H1 (cell line): ENCODE results near the gene TSHB.

ENCODE experiments used
- BRCA1 ChIP-seq: IDR thresholded peaks from 2 replicates; pipeline ENCODE4 v1.6.1; 2012; ENCODE audit warnings: low read depth, low read length, improper control_type of control experiment
- CBX5 ChIP-seq: fragments of 300-800, 300-1000 bp; sonication (generic); IDR thresholded peaks from 2 replicates; pipeline ENCODE4 v1.7.1; 2016; ENCODE audit warnings: antibody characterized with exemption, low read length, low read depth
- CEBPB ChIP-seq: IDR thresholded peaks from 2 replicates; pipeline ENCODE4 v1.6.1; 2012; ENCODE audit warnings: low read depth, low read length
- CHD1 ChIP-seq: IDR thresholded peaks from 2 replicates; pipeline ENCODE4 v1.6.1; 2012; ENCODE audit warnings: low read depth, low read length, improper control_type of control experiment
- CREB1 ChIP-seq: IDR thresholded peaks from 2 replicates; pipeline ENCODE4 v1.6.1; 2012; ENCODE audit warnings: inconsistent platforms
- EZH2 ChIP-seq: fragments of 200-600 bp; sonication (generic); IDR thresholded peaks from 2 replicates; pipeline ENCODE4 v1.7.1; 2012; ENCODE audit warnings: low read depth, mild to moderate bottlenecking, moderate library complexity, low read length, inconsistent platforms; ENCODE audit not compliant: severe bottlenecking
- PHF8 ChIP-seq: fragments of 200-600 bp; sonication (generic); conservative IDR thresholded peaks from 2 replicates; pipeline ENCODE4 v1.7.1; 2012; ENCODE audit warnings: low read depth, mild to moderate bottlenecking, inconsistent platforms, low read length, moderate library complexity
- POLR2A ChIP-seq, 2 experiments: IDR thresholded peaks; 1 replicate in 1 of 2; 2 replicates in 1 of 2; pipeline ENCODE4 v1.6.1; 2011; ENCODE audit warnings: low read depth in 2 of 2, low read length in 2 of 2, mild to moderate bottlenecking in 2 of 2; ENCODE audit errors: control extremely low read depth in 1 of 2
- POLR2AphosphoS5 ChIP-seq: IDR thresholded peaks from 2 replicates; pipeline ENCODE4 v1.6.1; 2011; ENCODE audit warnings: low read depth, low read length
- SIN3A ChIP-seq, 2 experiments: IDR thresholded peaks in 1 of 2; conservative IDR thresholded peaks in 1 of 2; 2 replicates each; pipeline ENCODE4 v1.6.1; 2011 to 2012; ENCODE audit warnings: low read length in 2 of 2, improper control_type of control experiment in 1 of 2, low read depth in 1 of 2, mild to moderate bottlenecking in 1 of 2
- SIRT6 ChIP-seq: IDR thresholded peaks from one replicate; pipeline ENCODE4 v1.7.1; 2012; ENCODE audit warnings: low read length, inconsistent platforms
- SIX5 ChIP-seq: IDR thresholded peaks from 2 replicates; pipeline ENCODE4 v1.6.1; 2011; ENCODE audit warnings: mild to moderate bottlenecking, low read depth, low read length
- SP1 ChIP-seq: IDR thresholded peaks from 2 replicates; pipeline ENCODE4 v1.6.1; 2011; ENCODE audit warnings: low read depth, low read length
- TF ChIP-seq, protein P1 (sequence below), 3 experiments: IDR thresholded peaks; 1 replicate in 2 of 3; 2 replicates in 1 of 3; pipeline versions ENCODE4 v1.5.1 to v1.6.1; 2011; ENCODE audit warnings: low read length in 3 of 3, mild to moderate bottlenecking in 3 of 3, inconsistent platforms in 2 of 3, low read depth in 1 of 3, moderate library complexity in 1 of 3; ENCODE audit not compliant: insufficient read depth in 1 of 3; ENCODE audit errors: control extremely low read depth in 1 of 3

GRCh38 chr1:115013792-115014191 is 15.8 kb upstream of the TSHB start:
- TF ChIP-seq EZH2, result no peak
- TF ChIP-seq, protein P1, sequence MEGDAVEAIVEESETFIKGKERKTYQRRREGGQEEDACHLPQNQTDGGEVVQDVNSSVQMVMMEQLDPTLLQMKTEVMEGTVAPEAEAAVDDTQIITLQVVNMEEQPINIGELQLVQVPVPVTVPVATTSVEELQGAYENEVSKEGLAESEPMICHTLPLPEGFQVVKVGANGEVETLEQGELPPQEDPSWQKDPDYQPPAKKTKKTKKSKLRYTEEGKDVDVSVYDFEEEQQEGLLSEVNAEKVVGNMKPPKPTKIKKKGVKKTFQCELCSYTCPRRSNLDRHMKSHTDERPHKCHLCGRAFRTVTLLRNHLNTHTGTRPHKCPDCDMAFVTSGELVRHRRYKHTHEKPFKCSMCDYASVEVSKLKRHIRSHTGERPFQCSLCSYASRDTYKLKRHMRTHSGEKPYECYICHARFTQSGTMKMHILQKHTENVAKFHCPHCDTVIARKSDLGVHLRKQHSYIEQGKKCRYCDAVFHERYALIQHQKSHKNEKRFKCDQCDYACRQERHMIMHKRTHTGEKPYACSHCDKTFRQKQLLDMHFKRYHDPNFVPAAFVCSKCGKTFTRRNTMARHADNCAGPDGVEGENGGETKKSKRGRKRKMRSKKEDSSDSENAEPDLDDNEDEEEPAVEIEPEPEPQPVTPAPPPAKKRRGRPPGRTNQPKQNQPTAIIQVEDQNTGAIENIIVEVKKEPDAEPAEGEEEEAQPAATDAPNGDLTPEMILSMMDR (IDR thresholded peaks at IDR 0.05; ENCODE audit: control extremely low read depth in 1 of 3, insufficient read depth in 1 of 3, low read depth in 1 of 3, low read length in 3 of 3), result no peak
- TF ChIP-seq CEBPB, result no peak
- TF ChIP-seq POLR2A (IDR thresholded peaks at IDR 0.05; ENCODE audit: control extremely low read depth in 1 of 2, low read depth in 2 of 2, low read length in 2 of 2), result no peak
- no peak for TF ChIP-seq CBX5
- no peak for TF ChIP-seq SIRT6
- TF ChIP-seq CREB1, result no peak
- TF ChIP-seq SIX5, result no peak
- no peak for TF ChIP-seq POLR2AphosphoS5
- TF ChIP-seq SIN3A (conservative IDR thresholded peaks at IDR 0.05 in 1 of 2, IDR thresholded peaks at IDR 0.05 in 1 of 2; ENCODE audit: low read depth in 1 of 2, low read length in 2 of 2), result no peak
- TF ChIP-seq PHF8, result no peak
- no peak for TF ChIP-seq CHD1
- no peak for TF ChIP-seq SP1
- TF ChIP-seq BRCA1, result no peak
